ENCODE data around the gene TPP2. TPM values are rescaled to one million over a fixed set of nuclear protein-coding genes. Genes with fewer than 3 reads are reported as not detected.
A peak's percentile ranks its signal among the peaks of the same experiment; 100 is the strongest.

TPP2 gene
- total RNA-seq, 1 donor from 2014 or later, result 24.1 TPM

- DNase-seq (ENCODE audit: low spot score), result peak; percentile 32
These were observed 509 bp downstream of the TPP2 start for GRCh38 chr13:102597029-102597961.

- DNase-seq (ENCODE audit: low spot score), result peak; percentile 4
These were observed 1.3 kb downstream of the TPP2 start for GRCh38 chr13:102598061-102598460.

GRCh38 chr13:102599426-102600012, 2.7 kb downstream of the TPP2 start:
- no peak for DNase-seq (ENCODE audit: low spot score)

- no peak for DNase-seq (ENCODE audit: low spot score)
These were observed 9.9 kb downstream of the TPP2 start for GRCh38 chr13:102606537-102607309.

- DNase-seq (ENCODE audit: low spot score), result no peak
These were observed 12.2 kb downstream of the TPP2 start for GRCh38 chr13:102608974-102609373.

GRCh38 chr13:102609696-102610095, 12.9 kb downstream of the TPP2 start:
- no peak for DNase-seq (ENCODE audit: low spot score)

GRCh38 chr13:102610296-102610895, 13.6 kb downstream of the TPP2 start:
- DNase-seq (ENCODE audit: low spot score), result no peak

GRCh38 chr13:102617697-102618350, 21.0 kb downstream of the TPP2 start:
- no peak for DNase-seq (ENCODE audit: low spot score)

GRCh38 chr13:102620516-102620915, 23.7 kb downstream of the TPP2 start:
- no peak for DNase-seq (ENCODE audit: low spot score)

DNA sequence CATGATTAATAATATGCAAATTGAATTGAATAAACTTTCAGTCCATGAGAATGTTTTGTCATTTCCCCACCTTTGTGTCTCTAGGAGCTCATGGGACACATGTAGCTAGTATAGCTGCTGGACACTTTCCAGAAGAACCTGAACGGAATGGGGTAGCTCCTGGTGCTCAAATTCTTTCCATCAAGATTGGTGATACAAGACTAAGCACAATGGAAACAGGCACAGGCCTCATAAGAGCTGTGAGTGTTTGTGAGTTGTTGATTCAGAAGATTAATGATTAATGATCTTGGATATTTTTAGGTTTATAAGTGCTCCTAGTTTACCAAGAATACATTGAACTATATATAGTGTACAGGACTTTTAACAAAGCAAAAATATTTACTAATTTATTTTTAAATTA, 30.1 kb downstream of the TPP2 start:
- DNase-seq (ENCODE audit: low spot score), result no peak

GRCh38 chr13:102628559-102628958, 31.8 kb downstream of the TPP2 start:
- DNase-seq (ENCODE audit: low spot score), result no peak

DNA sequence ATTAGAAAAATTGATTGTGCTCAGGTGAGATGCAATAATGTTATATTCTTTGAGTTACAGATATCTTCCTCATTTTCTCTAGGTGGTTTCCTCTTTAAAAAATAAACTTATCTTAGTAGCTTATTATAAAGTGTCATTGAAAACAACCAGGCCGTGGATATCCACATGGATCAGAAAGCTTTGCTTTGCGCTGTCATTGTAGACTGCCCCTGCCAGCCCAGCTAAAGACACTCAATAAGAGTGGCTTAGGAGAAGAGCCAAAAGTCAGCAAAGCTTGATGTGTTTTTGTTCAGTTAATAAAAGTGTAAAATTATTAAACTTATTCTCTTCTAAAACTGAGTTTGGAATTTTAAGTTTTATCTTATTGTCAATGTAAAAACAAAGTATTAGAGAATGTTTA, 34.4 kb downstream of the TPP2 start:
- DNase-seq (ENCODE audit: low spot score), result peak; percentile 11

DNA sequence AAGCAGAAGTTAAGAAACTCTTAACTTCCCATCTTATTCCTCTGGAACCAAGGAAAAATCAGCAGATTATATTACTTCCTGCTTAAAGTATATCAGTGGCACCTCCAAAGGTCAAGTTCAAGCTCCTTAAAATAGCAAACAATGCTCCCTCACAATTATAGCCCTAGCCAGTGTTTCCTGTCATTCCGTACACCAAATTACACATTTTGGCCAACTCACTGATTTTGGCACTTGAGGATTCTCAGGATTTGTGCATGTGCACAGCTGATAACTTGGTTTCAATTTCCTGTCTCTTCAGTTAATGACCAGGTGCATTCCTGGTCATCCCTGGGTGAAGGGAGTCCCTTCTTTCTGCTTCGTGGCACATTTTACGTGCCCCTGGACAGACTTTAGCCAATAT, 42.0 kb downstream of the TPP2 start:
- DNase-seq (ENCODE audit: low spot score), result no peak

DNA sequence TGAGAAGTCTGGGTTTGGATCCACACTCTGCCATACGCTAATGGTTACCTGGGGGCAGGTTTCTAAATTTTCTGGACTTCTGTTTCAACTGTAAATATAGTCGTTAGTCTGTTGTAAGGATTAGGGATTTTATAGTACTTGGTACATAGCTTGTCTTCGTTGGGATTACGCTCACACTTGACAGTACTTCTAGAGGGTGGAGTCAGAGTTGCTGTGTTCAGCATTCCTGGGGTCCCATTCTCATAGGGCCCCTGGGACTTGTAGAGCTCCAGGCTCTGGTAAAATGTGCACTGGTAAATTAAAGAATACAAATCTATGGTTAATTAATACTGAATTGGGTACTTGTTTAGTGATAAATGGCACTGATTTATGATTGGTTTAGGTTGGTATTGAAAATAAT, 45.2 kb downstream of the TPP2 start:
- DNase-seq (ENCODE audit: low spot score), result no peak

DNA sequence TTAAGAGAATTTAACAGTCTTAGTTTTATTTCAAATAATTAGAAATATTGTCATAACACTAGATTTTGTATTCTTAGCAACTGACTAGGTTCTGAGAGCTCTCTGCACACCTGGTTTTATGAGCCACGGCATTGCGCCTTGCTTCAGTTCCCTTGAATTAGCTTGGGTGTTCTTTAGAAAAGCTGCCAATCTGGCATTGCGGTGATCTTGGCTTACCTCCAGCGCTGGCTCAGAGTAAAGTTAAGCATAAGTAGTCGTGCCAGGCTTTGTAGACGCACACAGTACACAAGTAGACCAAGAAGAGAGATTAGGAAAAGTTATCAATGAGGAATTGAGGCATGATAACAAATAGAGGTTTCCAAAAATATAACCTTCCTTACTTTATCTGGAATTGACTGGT, 45.7 kb downstream of the TPP2 start:
- DNase-seq (ENCODE audit: low spot score), result no peak

- DNase-seq (ENCODE audit: low spot score), result no peak
These were observed 46.9 kb downstream of the TPP2 start for GRCh38 chr13:102643656-102644055.

- DNase-seq (ENCODE audit: low spot score), result no peak
These were observed 48.9 kb downstream of the TPP2 start for GRCh38 chr13:102645701-102646100.

DNA sequence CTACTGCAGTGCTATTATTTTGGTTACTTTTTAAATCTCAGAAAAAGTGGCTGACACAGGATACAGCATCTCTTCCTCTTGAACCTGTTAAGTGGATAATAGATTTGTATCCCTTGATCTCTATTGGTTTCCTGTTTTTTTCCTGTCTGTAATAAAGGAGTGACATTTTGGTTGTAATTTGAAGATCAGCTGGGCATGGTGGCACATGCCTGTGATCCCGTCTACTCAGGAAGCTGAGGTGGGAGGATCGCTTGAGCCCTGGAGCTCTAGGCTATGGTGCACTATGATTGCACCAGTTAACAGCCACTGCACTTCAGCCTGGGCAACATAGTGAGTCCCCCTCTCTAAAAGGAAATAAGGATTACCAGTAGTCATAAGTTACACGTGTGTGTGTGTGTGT, 51.3 kb downstream of the TPP2 start:
- DNase-seq (ENCODE audit: low spot score), result no peak

GRCh38 chr13:102650444-102650843, 53.7 kb downstream of the TPP2 start:
- no peak for DNase-seq (ENCODE audit: low spot score)

GRCh38 chr13:102651392-102651791, 54.6 kb downstream of the TPP2 start:
- DNase-seq (ENCODE audit: low spot score), result peak; percentile 61

DNA sequence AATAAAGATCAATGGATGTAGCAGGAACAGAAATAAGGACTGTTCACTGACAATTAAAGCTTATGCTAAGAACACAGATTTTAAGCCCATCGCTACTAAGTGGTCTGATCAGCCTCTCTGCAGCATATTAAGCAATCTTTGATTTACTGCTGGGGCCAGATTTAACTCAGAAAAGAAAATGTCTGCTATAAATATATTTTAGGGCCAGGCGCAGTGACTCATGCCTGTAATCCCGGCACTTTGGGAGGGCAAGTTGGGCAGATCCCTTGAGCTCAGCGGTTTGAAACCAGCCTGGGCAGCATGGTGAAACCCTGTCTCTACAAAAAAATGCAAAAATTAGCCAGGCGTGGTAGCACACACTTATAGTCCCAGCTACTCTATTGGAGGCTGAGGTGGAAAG, 55.1 kb downstream of the TPP2 start:
- DNase-seq (ENCODE audit: low spot score), result peak; percentile 89
